ENCODE measurements around the gene SEC14L2.

Gene SEC14L2

GRCh38 chr22:30392661-30393321 lies 4.0 kb upstream of the SEC14L2 start:
- H3K36me3 ChIP-seq (ENCODE audit: control insufficient read depth in 2 of 2, insufficient read depth in 1 of 2, low read length in 2 of 2), result no peaks in the 10 kb centered on the region
- CTCF ChIA-PET, result interaction anchor here (0.6 to 5.9 kb wide), 8 partner anchors 32 to 515 kb away, joined by 3 to 80 read pairs (median 4); partner anchors contain the start of genes CASTOR1 and MTFP1
- H3K27ac ChIP-seq (ENCODE audit: extremely low read depth, low read depth, low read length), result no peak overlapping the region
- H3K4me1 ChIP-seq (ENCODE audit: control insufficient read depth, insufficient read depth, low read length), result peaks cover 1% of the 10 kb centered on the region; the same call in 1 of the 2 replicates
- TF ChIP-seq KLF17 (tag by site-specific recombination; IDR thresholded peaks at IDR 0.05) (no peak), PRDM4 (tag by site-specific recombination; IDR thresholded peaks at IDR 0.05) (no peak), PRDM10 (tag by site-specific recombination; IDR thresholded peaks at IDR 0.05) (no peak), ZNF248 (tag by site-specific recombination; IDR thresholded peaks at IDR 0.05) (no peak), GLI4 (tag by site-specific recombination; IDR thresholded peaks at IDR 0.05) (no peak), ZNF529 (tag by site-specific recombination; IDR thresholded peaks at IDR 0.05; ENCODE audit: insufficient replicate concordance) (no peak), ZNF48 (tag by site-specific recombination; IDR thresholded peaks at IDR 0.05) (no peak), ZNF501 (tag by site-specific recombination; IDR thresholded peaks at IDR 0.05) (no peak), ZNF341 (tag by site-specific recombination; IDR thresholded peaks at IDR 0.05; ENCODE audit: low read depth) (no peak), KLF7 (tag by site-specific recombination; IDR thresholded peaks at IDR 0.05; ENCODE audit: borderline replicate concordance) (no peak), ZNF184 (tag by site-specific recombination; IDR thresholded peaks at IDR 0.05) (no peak), ZNF473 (tag by site-specific recombination; IDR thresholded peaks at IDR 0.05) (no peak), TRIM28 (IDR thresholded peaks at IDR 0.05; ENCODE audit: borderline replicate concordance, low read length) (no peak), ZNF157 (tag by site-specific recombination; IDR thresholded peaks at IDR 0.05) (no peak), ZSCAN30 (tag by site-specific recombination; IDR thresholded peaks at IDR 0.05) (no peak), ZNF585B (tag by site-specific recombination; IDR thresholded peaks at IDR 0.05) (no peak), GLIS2 (tag by site-specific recombination; IDR thresholded peaks at IDR 0.05) (no peak), ZNF707 (tag by site-specific recombination; IDR thresholded peaks at IDR 0.05) (no peak), FEZF1 (tag by site-specific recombination; IDR thresholded peaks at IDR 0.05) (no peak), ZNF324 (tag by site-specific recombination; IDR thresholded peaks at IDR 0.05) (no peak)
- no peak overlapping the region for H3K4me3 ChIP-seq (ENCODE audit: low read depth, low read length)
- POLR2A ChIA-PET, result interaction anchor here (2.7 kb wide), 1 partner anchor 31 kb away, joined by 21 read pairs; no protein-coding TSS in a partner anchor
- no peaks in the 10 kb centered on the region for H3K9me3 ChIP-seq (ENCODE audit: control insufficient read depth, insufficient read depth, low read depth, low read length)

All from HEK293 (cell line).